Astrocyte (in vitro differentiated cells and primary cell): Measurements from ENCODE around the gene C2orf92. TPM values are rescaled to one million over a fixed set of nuclear protein-coding genes. Genes with fewer than 3 reads are reported as not detected.

Experiments used
- DNase-seq: peaks from one replicate; pipeline ENCODE4 v3.0.0-alpha.2; 2010; ENCODE audit warnings: low read depth
- FAIRE-seq: peaks from 2 replicates; lab custom pipeline; 2011; peaks lifted over from hg19 to GRCh38; lab: Jason Lieb, UNC
- H2AFZ ChIP-seq: 2 replicates; pipeline ENCODE4 v1.6.0; 2012; ENCODE audit warnings: low read depth, low read length, inconsistent platforms
- H3K27ac ChIP-seq: 2 replicates; pipeline ENCODE4 v1.5.1; 2011; ENCODE audit warnings: low read depth, low read length, inconsistent platforms
- H3K27me3 ChIP-seq: 2 replicates; pipeline ENCODE4 v1.6.0; 2011; ENCODE audit warnings: low read length, inconsistent platforms; ENCODE audit not compliant: insufficient read depth
- H3K36me3 ChIP-seq: 2 replicates; pipeline ENCODE4 v1.5.1; 2011; ENCODE audit warnings: low read length, inconsistent platforms; ENCODE audit not compliant: insufficient read depth
- H3K4me1 ChIP-seq: 2 replicates; pipeline ENCODE4 v1.5.1; 2011; ENCODE audit warnings: low read length, inconsistent platforms; ENCODE audit not compliant: insufficient read depth
- H3K4me2 ChIP-seq: 2 replicates; pipeline ENCODE4 v1.6.0; 2012; ENCODE audit warnings: low read length, inconsistent platforms
- H3K4me3 ChIP-seq: 2 replicates; pipeline ENCODE4 v1.5.1; 2011; ENCODE audit warnings: low read depth, mild to moderate bottlenecking, low read length, inconsistent platforms; ENCODE audit not compliant: insufficient read depth
- H3K79me2 ChIP-seq: 2 replicates; pipeline ENCODE4 v1.6.0; 2012; ENCODE audit warnings: mild to moderate bottlenecking, low read length, inconsistent platforms; ENCODE audit not compliant: insufficient read depth
- H3K9ac ChIP-seq: 2 replicates; pipeline ENCODE4 v1.6.0; 2012; ENCODE audit warnings: mild to moderate bottlenecking, low read length, inconsistent platforms
- H3K9me3 ChIP-seq: 2 replicates; pipeline ENCODE4 v1.5.1; 2012; ENCODE audit warnings: low read depth, mild to moderate bottlenecking, low read length, inconsistent platforms; ENCODE audit not compliant: insufficient read depth
- H4K20me1 ChIP-seq: 2 replicates; pipeline ENCODE4 v1.6.0; 2012; ENCODE audit warnings: low read length, inconsistent platforms; ENCODE audit not compliant: insufficient read depth
- H3K27ac Mint-ChIP-seq: one replicate; pipeline ENCODE4 v1.8.0; 2021; ENCODE audit warnings: mild to moderate bottlenecking, mixed read lengths; ENCODE audit not compliant: unreplicated experiment
- H3K27me3 Mint-ChIP-seq: one replicate; pipeline ENCODE4 v1.8.0; 2021; ENCODE audit warnings: low read depth, mixed read lengths; ENCODE audit not compliant: unreplicated experiment
- H3K36me3 Mint-ChIP-seq: one replicate; pipeline ENCODE4 v1.8.0; 2021; ENCODE audit warnings: low read depth, mixed read lengths; ENCODE audit not compliant: unreplicated experiment
- H3K4me1 Mint-ChIP-seq: one replicate; pipeline ENCODE4 v1.8.0; 2021; ENCODE audit warnings: low read depth, mixed read lengths; ENCODE audit not compliant: unreplicated experiment
- H3K4me3 Mint-ChIP-seq: one replicate; pipeline ENCODE4 v1.8.0; 2021; ENCODE audit warnings: mild to moderate bottlenecking, moderate library complexity, mixed read lengths; ENCODE audit not compliant: unreplicated experiment
- H3K9me3 Mint-ChIP-seq: one replicate; pipeline ENCODE4 v1.8.0; 2021; ENCODE audit warnings: mild to moderate bottlenecking, mixed read lengths; ENCODE audit not compliant: unreplicated experiment
- EZH2 ChIP-seq: IDR thresholded peaks from 2 replicates; pipeline ENCODE4 v1.6.1; 2012; ENCODE audit warnings: mild to moderate bottlenecking, low read length, inconsistent platforms; ENCODE audit not compliant: insufficient read depth
- total RNA-seq: library from RNA; stranded (reverse); gene quantifications from 2 replicates; pipeline ENCODE4 v1.2.1, GENCODE V29; 2021
- TF ChIP-seq, protein P1 (sequence below): IDR thresholded peaks from 2 replicates; pipeline ENCODE4 v1.5.1; 2011; ENCODE audit warnings: low read depth, mild to moderate bottlenecking, inconsistent platforms, low read length, moderate library complexity; ENCODE audit not compliant: insufficient read depth

Gene C2orf92
- total RNA-seq, 1 donor from 2014 or later: 15.3 TPM

DNA sequence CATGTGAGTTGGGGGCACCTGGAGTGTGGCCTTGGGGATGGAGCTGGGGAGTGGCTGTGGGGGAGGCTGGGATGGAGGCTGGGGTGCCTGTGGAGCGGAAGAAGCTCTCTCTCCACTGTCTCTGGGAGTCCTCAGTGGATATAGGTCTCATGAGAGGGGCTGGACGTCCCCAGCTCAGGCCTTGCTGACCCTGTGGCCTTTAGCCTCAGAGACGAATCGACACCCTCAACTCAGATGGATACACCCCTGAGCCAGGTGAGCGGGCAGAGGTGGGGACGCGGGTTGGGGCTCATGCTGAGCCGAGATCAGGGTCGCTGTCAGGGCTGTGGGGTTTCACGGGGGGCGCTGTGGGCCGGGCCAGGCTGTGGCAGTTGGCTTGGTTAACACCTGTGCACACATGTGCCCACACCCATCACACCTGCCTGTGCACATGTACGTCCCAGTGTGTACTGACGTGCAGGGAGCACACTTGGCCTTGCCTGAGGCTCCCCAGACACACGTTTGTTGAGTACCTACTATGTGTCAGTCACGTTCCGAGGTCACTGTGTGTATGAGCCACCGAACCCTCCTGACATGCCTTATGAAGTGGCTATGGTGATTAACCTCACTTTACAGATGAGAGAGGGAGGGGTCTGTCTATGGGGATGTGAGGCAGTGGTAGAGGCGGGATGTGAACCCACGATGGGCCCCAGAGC is 64.0 kb downstream of the C2orf92 start:
- Histone ChIP-seq H3K4me2 (no peak overlapping the region), H3K4me3 (no peak overlapping the region), H3K4me1 (no peaks in the 10 kb centered on the region), H3K9ac (no peak overlapping the region), H3K79me2 (no peaks in the 10 kb centered on the region), H3K9me3 (peaks cover 6% of the 10 kb centered on the region), H2AFZ (no peak overlapping the region), H4K20me1 (no peaks in the 10 kb centered on the region), H3K36me3 (no peaks in the 10 kb centered on the region), H3K27me3 (no peaks in the 10 kb centered on the region), H3K27ac (no peak overlapping the region)
- peaks cover 13% of the 10 kb centered on the region for H3K27me3 Mint-ChIP-seq
- H3K36me3 Mint-ChIP-seq: peaks cover 2% of the 10 kb centered on the region
- DNase-seq (no peak), FAIRE-seq (no peak)
- no peak for TF ChIP-seq EZH2
- peaks cover 21% of the 10 kb centered on the region for H3K9me3 Mint-ChIP-seq
- H3K4me3 Mint-ChIP-seq: no peak overlapping the region
- no peak overlapping the region for H3K27ac Mint-ChIP-seq
- H3K4me1 Mint-ChIP-seq: no peaks in the 10 kb centered on the region

DNA sequence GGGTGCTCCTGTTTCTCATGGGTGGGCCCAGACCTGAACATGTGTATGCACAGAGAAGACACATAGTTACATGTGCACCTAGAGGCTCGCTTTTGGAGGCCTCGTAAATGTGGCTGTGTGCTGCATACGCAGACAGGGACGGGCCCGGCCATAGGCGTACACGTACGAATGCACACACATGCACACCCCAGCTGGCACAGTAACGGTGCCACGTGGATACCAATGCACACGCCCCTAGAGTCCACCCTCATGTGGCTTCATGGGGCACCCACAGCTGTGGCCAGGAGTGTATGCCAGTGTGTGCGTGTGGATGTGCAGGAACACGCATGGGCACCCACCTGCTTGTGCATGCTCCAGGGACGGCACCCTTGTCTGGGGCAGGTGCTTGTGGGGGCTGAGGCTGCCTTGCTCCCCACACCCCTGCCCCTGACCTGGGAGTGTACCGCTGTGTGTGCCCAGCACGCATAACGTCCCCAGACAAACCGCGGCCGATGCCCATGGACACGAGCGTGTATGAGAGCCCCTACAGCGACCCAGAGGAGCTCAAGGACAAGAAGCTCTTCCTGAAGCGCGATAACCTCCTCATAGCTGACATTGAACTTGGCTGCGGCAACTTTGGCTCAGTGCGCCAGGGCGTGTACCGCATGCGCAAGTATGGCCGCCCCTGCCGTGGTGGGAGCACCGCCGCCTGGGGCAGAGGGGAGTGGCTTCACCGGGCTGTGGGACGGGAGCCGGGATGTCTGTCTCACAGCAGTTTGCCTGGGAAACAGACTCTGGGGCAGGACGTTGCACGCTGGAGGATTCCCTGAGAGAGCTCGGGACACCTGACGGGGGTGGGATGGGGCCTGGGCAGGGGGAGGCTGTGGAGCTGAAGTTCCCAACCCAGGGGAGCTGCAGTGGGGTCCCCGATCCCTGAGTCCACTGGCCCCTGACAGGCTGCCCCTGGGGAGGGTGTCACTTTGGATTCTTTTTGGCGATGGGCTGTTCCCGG is 64.8 kb downstream of the C2orf92 start:
- no peak overlapping the region for H3K9ac ChIP-seq
- H3K4me2 ChIP-seq: no peak overlapping the region
- Mint-ChIP-seq H3K4me1 (no peaks in the 10 kb centered on the region), H3K27ac (no peak overlapping the region), H3K27me3 (peaks cover 20% of the 10 kb centered on the region), H3K4me3 (no peak overlapping the region), H3K36me3 (peaks cover 2% of the 10 kb centered on the region), H3K9me3 (peaks cover 21% of the 10 kb centered on the region)
- H3K36me3 ChIP-seq: no peaks in the 10 kb centered on the region
- no peak overlapping the region for H3K4me3 ChIP-seq
- no peak for DNase-seq
- H3K27ac ChIP-seq: no peak overlapping the region
- no peaks in the 10 kb centered on the region for H4K20me1 ChIP-seq
- TF ChIP-seq, protein P1, sequence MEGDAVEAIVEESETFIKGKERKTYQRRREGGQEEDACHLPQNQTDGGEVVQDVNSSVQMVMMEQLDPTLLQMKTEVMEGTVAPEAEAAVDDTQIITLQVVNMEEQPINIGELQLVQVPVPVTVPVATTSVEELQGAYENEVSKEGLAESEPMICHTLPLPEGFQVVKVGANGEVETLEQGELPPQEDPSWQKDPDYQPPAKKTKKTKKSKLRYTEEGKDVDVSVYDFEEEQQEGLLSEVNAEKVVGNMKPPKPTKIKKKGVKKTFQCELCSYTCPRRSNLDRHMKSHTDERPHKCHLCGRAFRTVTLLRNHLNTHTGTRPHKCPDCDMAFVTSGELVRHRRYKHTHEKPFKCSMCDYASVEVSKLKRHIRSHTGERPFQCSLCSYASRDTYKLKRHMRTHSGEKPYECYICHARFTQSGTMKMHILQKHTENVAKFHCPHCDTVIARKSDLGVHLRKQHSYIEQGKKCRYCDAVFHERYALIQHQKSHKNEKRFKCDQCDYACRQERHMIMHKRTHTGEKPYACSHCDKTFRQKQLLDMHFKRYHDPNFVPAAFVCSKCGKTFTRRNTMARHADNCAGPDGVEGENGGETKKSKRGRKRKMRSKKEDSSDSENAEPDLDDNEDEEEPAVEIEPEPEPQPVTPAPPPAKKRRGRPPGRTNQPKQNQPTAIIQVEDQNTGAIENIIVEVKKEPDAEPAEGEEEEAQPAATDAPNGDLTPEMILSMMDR: no peak
- no peak for TF ChIP-seq EZH2
- H3K9me3 ChIP-seq: peaks cover 6% of the 10 kb centered on the region
- H2AFZ ChIP-seq: no peak overlapping the region
- H3K27me3 ChIP-seq: no peaks in the 10 kb centered on the region
- H3K79me2 ChIP-seq: no peaks in the 10 kb centered on the region
- FAIRE-seq: no peak
- no peaks in the 10 kb centered on the region for H3K4me1 ChIP-seq

DNA sequence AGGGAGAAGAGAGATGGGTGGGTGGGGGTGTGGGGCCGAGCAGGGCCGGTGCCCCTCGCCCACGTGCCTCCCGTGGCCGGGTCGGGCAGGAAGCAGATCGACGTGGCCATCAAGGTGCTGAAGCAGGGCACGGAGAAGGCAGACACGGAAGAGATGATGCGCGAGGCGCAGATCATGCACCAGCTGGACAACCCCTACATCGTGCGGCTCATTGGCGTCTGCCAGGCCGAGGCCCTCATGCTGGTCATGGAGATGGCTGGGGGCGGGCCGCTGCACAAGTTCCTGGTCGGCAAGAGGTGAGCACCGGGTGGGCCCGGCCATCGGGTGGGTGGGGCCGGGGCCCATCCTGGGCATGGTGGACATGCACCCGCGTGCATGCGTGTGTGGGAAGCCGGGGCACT is 65.6 kb downstream of the C2orf92 start:
- H3K36me3 Mint-ChIP-seq: peaks cover 1% of the 10 kb centered on the region

More for the DNA sequence above, 65.6 kb downstream of the C2orf92 start:
- Mint-ChIP-seq H3K27ac (no peak overlapping the region), H3K4me3 (no peak overlapping the region), H3K27me3 (peaks cover 20% of the 10 kb centered on the region), H3K9me3 (peaks cover 16% of the 10 kb centered on the region), H3K4me1 (no peaks in the 10 kb centered on the region)
- Histone ChIP-seq H3K79me2 (no peaks in the 10 kb centered on the region), H3K9me3 (peaks cover 3% of the 10 kb centered on the region), H3K27ac (no peak overlapping the region), H3K27me3 (no peaks in the 10 kb centered on the region), H3K4me1 (no peaks in the 10 kb centered on the region), H2AFZ (no peak overlapping the region), H3K9ac (no peak overlapping the region), H3K36me3 (no peaks in the 10 kb centered on the region), H4K20me1 (no peaks in the 10 kb centered on the region), H3K4me2 (no peak overlapping the region), H3K4me3 (no peak overlapping the region)
- no peak for FAIRE-seq
- TF ChIP-seq EZH2: no peak
- TF ChIP-seq, protein P1: no peak
- no peak for DNase-seq
